GM21423 (cell line): ENCODE measurements around the gene TXNRD2.

Experiments used
- ATAC-seq: cut with Tn5 transposase; IDR thresholded peaks from one replicate; pipeline ENCODE4 v1.9.1; 2021; ENCODE audit warnings: mild to moderate bottlenecking, moderate library complexity; ENCODE audit not compliant: unreplicated experiment

TXNRD2 gene

GRCh38 chr22:19941365-19942082 lies at the start of gene TXNRD2, which contains the start of gene COMT:
TXNRD2 (minus strand) TSS chr22:19941818; CDS start chr22:19941803, 15 bp downstream.
COMT (plus strand) TSS chr22:19941772; CDS start chr22:19962527, 20,755 bp downstream.
- peak; percentile 62 for ATAC-seq

DNA sequence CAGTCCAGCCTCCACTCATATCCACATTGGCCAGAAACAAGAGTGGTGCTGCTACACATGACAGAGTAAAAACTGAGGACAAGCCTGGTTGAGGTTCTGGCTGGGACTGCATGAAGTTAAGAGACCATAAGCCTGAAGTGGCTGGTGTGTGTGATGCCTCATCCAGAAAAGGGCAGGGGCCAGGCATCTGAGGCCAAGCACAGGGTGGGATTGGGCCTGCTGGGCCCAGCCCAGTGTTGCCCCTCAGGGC lies 49.7 kb upstream of the TXNRD2 start:
- ATAC-seq: no peak

DNA sequence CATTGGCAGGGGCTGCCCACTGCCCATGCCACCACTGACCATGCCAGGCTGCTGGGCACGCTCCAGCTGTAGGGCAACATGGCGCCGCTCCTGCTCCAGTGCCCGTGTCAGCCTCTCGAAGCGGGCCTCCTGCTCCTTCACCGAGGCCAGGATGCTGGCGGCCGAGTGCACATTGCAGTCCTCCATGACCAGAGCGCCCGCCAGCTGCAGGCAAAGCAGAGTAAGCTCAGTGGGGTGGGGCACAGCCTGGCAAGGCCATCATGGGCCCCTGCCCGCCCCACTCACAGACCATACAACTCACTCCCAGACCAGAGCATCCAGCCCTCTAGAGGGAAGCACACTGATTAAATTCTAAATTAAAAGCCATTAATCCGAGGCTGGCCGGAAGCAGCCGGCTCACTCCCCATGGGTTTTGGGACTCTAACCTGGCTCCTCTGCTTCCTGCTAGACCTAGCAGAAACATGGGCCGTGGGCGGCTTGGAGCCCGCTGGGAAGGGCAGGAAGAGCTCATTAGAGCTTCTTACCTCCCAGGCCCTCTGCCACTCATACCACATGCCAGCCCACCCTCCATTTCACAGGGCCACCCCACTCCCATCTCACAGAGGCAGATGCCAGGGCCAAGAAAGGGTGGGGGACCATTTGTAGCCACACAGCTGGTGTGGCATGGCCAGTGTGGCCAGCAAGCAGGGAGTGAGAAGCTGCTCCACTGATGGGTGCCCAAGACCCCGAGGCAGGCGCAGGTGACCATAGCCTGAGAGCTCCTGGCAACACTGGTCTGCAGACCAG lies 49.2 kb upstream of the TXNRD2 start:
- ATAC-seq: no peak

GRCh38 chr22:19990188-19990587 lies 48.6 kb upstream of the TXNRD2 start:
- ATAC-seq: no peak

- ATAC-seq: no peak
These were observed 48.1 kb upstream of the TXNRD2 start for GRCh38 chr22:19989725-19990067.

DNA sequence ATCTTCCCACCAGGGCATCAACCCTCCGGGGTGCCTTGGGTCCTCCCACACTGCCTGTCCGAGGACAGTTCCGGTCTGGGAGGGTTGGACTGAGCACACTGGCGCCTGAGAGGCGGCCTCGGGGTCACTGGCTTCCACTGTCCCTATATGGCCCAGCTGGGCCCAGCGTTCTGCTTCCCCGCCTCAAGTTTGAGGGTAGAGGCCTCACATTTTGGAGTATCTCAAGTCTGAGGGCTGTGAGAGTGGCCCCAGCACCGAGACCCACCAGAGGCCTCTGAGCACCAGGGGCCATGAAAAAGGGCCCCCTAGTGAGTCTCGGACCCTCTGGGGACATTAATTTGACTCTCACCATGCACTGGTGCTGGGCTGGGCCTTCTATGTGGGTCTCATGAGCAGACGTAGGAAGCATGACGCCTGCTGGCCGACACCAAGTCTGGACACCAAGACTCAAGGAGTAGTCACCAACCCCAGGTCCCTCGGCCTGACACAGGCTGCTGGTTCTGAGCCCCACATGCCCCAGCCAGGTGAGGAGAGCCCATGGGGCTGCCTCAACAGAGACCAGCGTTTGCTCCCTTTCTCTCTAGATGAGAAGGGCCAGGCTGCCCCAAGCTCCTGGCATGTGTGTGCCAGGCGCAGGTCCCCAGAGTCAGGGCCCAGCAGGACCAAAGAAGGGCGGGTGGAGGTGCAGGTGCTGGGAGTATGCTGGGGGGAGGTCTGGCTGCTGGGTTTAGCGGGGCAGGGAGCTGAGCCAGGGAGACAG lies 47.5 kb upstream of the TXNRD2 start:
- no peak for ATAC-seq

DNA sequence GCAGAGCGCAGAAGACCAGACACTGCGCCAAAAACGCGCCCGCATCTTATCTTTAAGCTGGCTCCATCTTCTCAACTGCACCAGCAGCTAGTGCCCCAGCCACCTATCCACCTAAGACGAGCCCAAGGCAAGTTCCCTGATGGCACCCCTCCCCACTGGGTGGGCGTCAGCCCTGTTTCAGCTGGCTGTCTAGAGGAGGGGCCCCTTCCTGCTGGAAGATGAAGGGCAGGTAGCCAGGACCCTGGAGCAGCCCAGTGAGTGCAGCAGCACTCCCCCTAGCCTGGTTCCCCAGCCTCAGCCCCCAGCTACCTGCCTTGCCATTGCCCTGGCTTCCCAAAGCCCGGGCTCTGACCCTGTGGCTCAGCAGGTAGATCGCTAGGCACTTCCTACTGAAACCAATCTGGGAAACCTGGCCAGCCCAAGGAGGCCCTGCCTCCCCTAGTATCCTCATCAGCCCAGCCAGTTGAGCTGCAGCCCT lies 46.8 kb upstream of the TXNRD2 start:
- no peak for ATAC-seq

GRCh38 chr22:19987394-19988306 lies 46.0 kb upstream of the TXNRD2 start:
- ATAC-seq: no peak

- ATAC-seq: peak; percentile 56
These were observed 45.1 kb upstream of the TXNRD2 start for GRCh38 chr22:19986410-19987341.

GRCh38 chr22:19986011-19986409 lies 44.4 kb upstream of the TXNRD2 start:
- ATAC-seq: no peak

DNA sequence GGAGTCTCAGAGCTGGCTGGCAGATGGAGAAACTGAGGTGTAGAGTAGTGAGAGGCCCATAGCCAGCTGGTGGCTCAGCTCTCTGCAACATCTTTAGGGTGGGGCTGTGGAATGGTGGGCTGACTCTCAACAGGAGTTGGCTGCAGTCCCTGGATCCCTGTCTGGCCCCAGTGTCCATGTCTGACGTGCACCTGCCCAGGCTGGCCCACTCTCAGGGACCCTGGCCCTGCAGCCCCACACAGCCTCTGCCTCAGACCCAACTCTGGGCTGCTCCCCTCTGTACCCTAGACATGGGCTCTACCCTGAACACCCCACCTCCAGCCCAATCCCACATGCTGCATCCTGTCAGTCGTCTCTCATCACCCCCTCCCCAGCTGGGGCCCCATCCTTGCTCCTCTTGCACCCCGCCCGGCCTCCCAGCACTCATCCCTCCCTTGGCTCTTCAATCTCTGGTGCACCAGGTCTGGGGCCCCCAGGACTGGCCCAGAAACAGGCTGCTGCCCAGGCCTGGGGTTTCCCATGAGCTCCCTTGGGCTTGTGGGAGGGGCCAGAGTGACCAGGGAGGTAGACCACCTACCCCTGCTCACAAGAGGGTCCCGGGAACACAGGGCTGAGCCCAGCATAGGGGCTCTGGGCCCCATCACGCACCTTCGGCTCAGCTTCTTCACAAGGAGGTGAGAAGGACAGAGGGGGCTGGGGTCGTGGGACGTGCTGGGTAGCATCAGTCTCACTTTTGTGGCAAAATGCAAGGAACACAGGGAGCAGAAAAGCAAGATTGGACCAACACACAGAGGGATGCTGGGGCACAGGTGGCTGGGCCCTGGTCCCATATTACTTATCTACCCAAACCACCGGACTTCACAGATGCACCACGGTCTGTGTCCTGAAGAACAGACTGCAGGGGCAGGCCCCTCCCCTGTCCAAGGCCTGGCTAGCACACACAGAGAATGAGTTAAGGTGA lies 43.5 kb upstream of the TXNRD2 start:
- ATAC-seq: no peak

DNA sequence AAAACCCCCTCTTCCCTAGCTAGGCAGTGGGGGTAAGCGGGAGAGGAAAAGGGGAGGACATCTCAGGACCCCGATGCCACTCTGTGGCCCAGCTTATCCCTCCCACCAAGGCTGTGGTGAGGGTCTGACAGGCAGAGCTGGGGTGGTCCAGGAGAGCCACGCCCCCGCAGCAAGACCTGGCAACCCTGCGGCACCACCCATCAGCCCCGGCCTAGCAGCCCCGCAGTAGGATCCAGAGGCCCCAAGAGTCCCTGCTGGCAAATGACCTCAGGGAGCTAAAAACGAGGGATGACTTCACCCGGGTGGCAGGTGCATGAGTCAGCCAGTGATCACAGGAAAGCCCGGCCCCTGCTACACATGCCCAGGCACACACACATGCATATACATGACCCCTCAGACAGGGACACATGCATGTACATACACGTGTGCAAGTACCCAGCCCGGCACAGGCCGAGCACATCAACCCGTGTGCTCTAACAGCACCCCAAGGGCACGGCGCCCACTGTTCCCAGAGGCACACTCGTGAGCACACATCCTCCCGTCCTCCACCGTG lies 42.7 kb upstream of the TXNRD2 start:
- no peak for ATAC-seq

DNA sequence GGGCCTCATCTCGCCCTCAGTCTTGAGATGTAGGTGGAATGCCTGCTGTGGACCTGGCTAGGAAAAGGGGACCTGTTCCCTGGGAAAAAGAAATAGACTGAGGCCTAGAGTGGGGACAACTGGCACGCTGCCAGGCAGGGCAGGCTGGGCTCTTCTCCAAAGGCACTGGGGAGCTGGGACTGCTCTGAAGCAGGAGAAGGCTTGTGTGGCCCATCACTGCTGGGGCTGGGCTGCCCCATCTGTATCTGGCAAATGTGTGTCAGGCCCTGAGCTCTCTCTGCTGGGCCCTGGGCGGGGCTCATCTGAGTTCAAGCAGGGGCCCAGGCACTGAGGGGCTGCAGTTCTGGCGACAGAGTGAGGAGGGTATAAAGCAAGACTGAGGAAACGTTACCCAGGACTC lies 42.1 kb upstream of the TXNRD2 start:
- no peak for ATAC-seq

DNA sequence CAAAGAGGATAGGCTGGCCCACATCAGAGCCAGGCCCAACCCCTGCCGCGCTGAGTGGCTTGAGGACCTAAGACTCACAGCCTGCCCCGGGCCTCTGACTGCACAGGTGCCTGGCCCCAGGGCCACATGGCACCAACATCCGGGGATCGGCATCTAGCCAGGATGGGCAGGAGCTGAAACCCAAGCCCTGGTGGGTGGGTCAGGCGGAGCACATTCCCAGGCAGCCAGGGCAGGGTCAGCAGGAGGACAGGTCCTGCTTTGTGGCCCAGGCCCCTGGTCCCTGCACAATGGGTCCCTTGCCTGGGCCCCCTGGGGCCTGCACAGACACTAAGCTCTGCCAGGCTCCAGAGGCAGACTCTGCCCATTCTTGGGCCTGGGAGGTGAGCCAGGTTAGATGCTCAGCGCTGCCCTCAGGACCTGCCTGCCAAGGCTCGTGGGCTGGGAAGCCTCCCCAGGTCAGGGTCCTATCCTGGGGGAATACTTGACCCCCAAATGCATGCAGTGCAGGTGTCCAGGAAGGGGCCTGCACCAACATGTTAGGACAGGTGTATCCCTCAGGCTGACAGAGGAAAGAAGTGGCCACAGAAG lies 41.5 kb upstream of the TXNRD2 start:
- no peak for ATAC-seq

DNA sequence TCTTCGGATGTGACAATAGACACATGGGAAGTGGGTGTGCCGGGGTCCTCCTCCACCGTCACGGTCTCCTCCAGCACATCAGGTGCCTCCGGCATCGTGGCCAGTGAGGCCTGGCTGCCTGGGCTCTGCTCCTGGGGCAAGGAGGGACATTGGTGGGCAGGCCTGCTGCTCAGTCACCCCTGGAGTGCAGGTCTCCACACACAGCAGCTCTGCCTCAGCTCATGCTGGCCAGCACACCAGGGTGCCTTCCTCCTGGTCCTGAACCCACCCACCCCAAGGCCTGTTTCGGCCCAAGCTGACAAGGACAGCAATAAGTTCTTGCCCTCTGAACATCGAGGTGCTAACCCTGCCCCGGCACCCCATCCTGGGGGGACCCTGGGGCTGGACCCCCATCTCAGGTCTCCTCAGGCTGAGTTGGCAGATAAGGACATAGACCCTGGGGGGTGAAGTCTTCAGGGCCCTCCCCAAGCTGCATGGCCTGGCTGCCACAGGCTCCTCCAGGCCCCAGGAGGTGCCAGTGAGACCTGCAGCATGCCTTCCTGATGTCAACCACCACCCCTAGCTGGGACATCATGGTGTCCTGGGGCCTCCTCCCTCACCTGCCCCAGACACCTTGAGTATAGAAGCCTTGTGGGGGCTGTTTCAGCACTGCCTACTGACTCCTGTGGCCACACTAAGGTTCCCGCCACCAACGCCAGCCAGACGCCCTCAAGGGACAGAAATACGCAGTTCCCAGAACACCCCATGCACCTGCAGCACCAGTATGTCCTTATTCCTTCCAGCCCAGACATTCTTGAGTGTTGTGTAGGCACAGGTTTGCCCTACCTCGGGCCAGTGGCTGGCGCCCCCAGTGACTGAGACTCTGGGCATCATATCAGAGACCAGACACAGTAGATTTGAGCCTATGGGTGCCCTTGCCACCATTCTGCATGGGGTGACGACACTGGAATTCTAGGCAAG lies 40.6 kb upstream of the TXNRD2 start:
- no peak for ATAC-seq

GRCh38 chr22:19981171-19981960 lies 39.7 kb upstream of the TXNRD2 start:
- ATAC-seq: no peak
